K562 (cell line): ENCODE results near the gene UMODL1. TPM values are rescaled to one million over a fixed set of nuclear protein-coding genes. Genes with fewer than 3 reads are reported as not detected.

ENCODE experiments used
- ESRRB ChIP-seq: fragments of 250-450 bp; sonication (Bioruptor Pico); IDR thresholded peaks from 2 replicates; pipeline ENCODE4 v1.5.0; 2020; ENCODE audit warnings: mild to moderate bottlenecking, moderate library complexity, borderline replicate concordance
- FOXM1 ChIP-seq, 2 experiments: fragments of 450-650 bp in 1 of 2; sonication (generic) in 1 of 2; formaldehyde crosslinking in 1 of 2; IDR thresholded peaks; 2 replicates each; pipeline versions ENCODE4 v1.6.1 to v1.9.0; 2017 to 2022; ENCODE audit warnings: low read depth in 2 of 2, mild to moderate bottlenecking in 2 of 2, missing genetic modification reagents in 1 of 2, moderate library complexity in 1 of 2
- MTF1 ChIP-seq: fragments of 250-450 bp; sonication (Bioruptor Pico); IDR thresholded peaks from 2 replicates; pipeline ENCODE4 v1.9.0; 2021; ENCODE audit warnings: moderate library complexity, mild to moderate bottlenecking, inconsistent platforms, borderline replicate concordance
- PKNOX1 ChIP-seq: fragments of 450-650 bp; IDR thresholded peaks from 2 replicates; pipeline ENCODE4 v1.6.1; 2016
- RFX1 ChIP-seq: fragments of 450-650 bp; IDR thresholded peaks from 2 replicates; pipeline ENCODE4 v1.6.1; 2016; ENCODE audit warnings: mild to moderate bottlenecking, moderate library complexity
- TEAD2 ChIP-seq: fragments of 450-650 bp; IDR thresholded peaks from 2 replicates; pipeline ENCODE4 v1.6.1; 2016; ENCODE audit warnings: missing genetic modification characterization, control low read depth, missing compliant biosample characterization
- XRCC4 ChIP-seq: IDR thresholded peaks from one replicate; pipeline ENCODE4 v1.6.1; 2011; ENCODE audit not compliant: insufficient read depth, insufficient read length; ENCODE audit errors: extremely low read depth
- ZEB2 ChIP-seq: fragments of 450-650 bp; IDR thresholded peaks from 2 replicates; pipeline ENCODE4 v1.6.1; 2016
- ZFX ChIP-seq: sonication (generic); formaldehyde crosslinking; IDR thresholded peaks from 2 replicates; pipeline ENCODE4 v1.8.0; 2022; ENCODE audit warnings: mild to moderate bottlenecking, missing genetic modification reagents, moderate library complexity
- ZNF165 ChIP-seq: fragments of 250-450 bp; sonication (Bioruptor Pico); IDR thresholded peaks from 2 replicates; pipeline ENCODE4 v1.4.0; 2020; ENCODE audit warnings: borderline replicate concordance
- polyA plus RNA-seq, 8 experiments: library from polyadenylated mRNA; depleted of rRNA in 4 of 8; stranded (reverse) in 5 of 8; unstranded in 3 of 8; fragments of >200 nt; fragmentation: Nextera tagmentation in 2 of 8; fragmentation: Illumina TruSeq in 1 of 8; extraction: Ambion mirVana in 2 of 8; extraction: Trizol in 1 of 8; gene quantifications; 2 replicates each; pipeline versions ENCODE4 v1.2.1 to v1.2.3, GENCODE V29; 2011 to 2014; ENCODE audit warnings: inconsistent platforms in 1 of 8, missing spikeins in 1 of 8
- total RNA-seq, 7 experiments: library from RNA; depleted of rRNA in 6 of 7; stranded (reverse); fragments of >200 nt in 6 of 7; fragmentation: Illumina TruSeq in 2 of 7; extraction: Trizol in 2 of 7; gene quantifications; 2 replicates each; pipeline versions ENCODE4 v1.2.1 to v1.2.3, GENCODE V29; 2011 to 2021; ENCODE audit warnings: low replicate concordance in 1 of 7
- TF ChIP-seq, protein P1 (sequence below): fragments of 450-650 bp; formaldehyde crosslinking; IDR thresholded peaks from 2 replicates; pipeline ENCODE4 v1.4.0; 2020; ENCODE audit warnings: mild to moderate bottlenecking, moderate library complexity

Gene UMODL1
- total and polyA plus RNA-seq, 9 of the 15 experiments (the other 6 are each of a cell fraction or from before 2014, with no cell fraction given): not detected

GRCh38 chr21:42164064-42164789 lies 93.1 kb downstream of the UMODL1 start (continued):
- TF ChIP-seq PKNOX1 (peak; percentile 85), ZNF165 (CRISPR knock-in tag) (no peak), ZEB2 (no peak), XRCC4 (no peak), FOXM1 (IDR thresholded peaks at IDR 0.05; ENCODE audit: low read depth) (no peak), FOXM1 (CRISPR knock-in tag; IDR thresholded peaks at IDR 0.05; ENCODE audit: low read depth) (no peak), MTF1 (CRISPR knock-in tag) (no peak), RFX1 (no peak), TEAD2 (tag) (no peak), ESRRB (CRISPR knock-in tag) (no peak), ZFX (CRISPR knock-in tag) (no peak)
- TF ChIP-seq, protein P1, sequence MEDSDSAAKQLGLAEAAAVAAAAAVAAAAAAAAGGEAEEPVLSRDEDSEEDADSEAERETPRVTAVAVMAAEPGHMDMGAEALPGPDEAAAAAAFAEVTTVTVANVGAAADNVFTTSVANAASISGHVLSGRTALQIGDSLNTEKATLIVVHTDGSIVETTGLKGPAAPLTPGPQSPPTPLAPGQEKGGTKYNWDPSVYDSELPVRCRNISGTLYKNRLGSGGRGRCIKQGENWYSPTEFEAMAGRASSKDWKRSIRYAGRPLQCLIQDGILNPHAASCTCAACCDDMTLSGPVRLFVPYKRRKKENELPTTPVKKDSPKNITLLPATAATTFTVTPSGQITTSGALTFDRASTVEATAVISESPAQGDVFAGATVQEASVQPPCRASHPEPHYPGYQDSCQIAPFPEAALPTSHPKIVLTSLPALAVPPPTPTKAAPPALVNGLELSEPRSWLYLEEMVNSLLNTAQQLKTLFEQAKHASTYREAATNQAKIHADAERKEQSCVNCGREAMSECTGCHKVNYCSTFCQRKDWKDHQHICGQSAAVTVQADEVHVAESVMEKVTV: peak; percentile 91
